ENCODE data around the gene FBXO38. TPM values are rescaled to one million over a fixed set of nuclear protein-coding genes. Genes with fewer than 3 reads are reported as not detected.
A peak's percentile ranks its signal among the peaks of the same experiment; 100 is the strongest.

FBXO38 gene
- total and polyA plus RNA-seq, 2 of the 13 experiments (the other 11 are each of a cell fraction or from before 2014, with no cell fraction given) = 24.8 to 35.9 TPM

DNA sequence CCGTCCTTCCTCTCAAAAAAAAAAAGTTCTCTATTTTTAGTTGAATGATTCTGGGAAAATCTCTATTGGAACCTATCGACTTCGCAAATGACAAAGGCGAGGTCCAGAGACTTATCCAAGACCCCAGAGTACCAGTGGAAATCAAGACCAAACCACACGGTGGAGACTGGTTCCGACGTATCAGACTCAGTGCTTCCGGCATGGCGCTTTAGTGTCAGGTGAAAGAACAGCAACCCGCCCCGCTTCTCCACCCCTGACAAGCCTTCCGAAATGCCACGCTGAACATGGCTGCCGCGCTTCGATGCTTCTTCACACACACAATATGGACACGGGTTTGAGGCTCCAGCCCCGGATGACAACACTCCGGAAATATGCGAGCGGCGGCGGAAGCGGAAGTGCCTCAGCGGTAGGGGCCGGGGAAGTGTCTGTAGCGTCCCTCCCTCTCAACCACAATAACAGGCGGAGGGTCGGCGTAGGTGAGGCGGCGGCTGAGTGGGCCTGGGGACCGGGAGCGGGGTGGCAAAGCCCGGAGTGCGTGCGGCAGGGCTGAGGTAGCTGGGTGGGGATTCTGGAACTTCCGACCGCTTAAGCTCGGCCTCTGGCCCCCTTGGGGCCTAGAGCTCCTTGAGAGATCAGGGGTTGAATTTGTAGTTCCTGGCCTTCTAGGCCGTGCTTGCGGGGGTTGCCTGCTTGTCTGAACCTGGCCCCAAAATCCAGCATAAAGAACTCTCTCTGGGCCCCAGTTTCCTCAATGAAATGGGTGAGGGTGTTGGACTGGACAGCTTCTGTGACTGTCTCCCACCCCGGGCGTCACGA, at the start of gene FBXO38 (continued):
- 0 out of 2 replicates have a peak, but pooled peaks have one; percentile 33 for TF ChIP-seq ZNF598 (CRISPR knock-in tag; IDR thresholded peaks at IDR 0.05; ENCODE audit: borderline replicate concordance)
- no peak; the same call in 1 of the 2 replicates for TF ChIP-seq ETV6 (CRISPR knock-in tag; conservative IDR thresholded peaks at IDR 0.05)
- peak; percentile 77 for TF ChIP-seq GATAD2A (CRISPR knock-in tag; IDR thresholded peaks at IDR 0.05)
- no peak for TF ChIP-seq ZBTB3 (CRISPR knock-in tag; IDR thresholded peaks at IDR 0.05; ENCODE audit: borderline replicate concordance, low read depth)
- TF ChIP-seq ZNF160 (CRISPR knock-in tag; IDR thresholded peaks at IDR 0.05) = peak; percentile 55; the same call in 1 of the 2 replicates
- no peak for TF ChIP-seq PPARG (CRISPR knock-in tag; conservative IDR thresholded peaks at IDR 0.05)
- peak; percentile 50 for TF ChIP-seq CEBPG (CRISPR knock-in tag; IDR thresholded peaks at IDR 0.05)
- peak; percentile 54; the same call in 1 of the 2 replicates for TF ChIP-seq ZSCAN21 (CRISPR knock-in tag; IDR thresholded peaks at IDR 0.05; ENCODE audit: borderline replicate concordance)
- TF ChIP-seq REPIN1 (CRISPR knock-in tag; IDR thresholded peaks at IDR 0.05; ENCODE audit: borderline replicate concordance, low read depth) = peak; percentile 96
- TF ChIP-seq, protein P1, sequence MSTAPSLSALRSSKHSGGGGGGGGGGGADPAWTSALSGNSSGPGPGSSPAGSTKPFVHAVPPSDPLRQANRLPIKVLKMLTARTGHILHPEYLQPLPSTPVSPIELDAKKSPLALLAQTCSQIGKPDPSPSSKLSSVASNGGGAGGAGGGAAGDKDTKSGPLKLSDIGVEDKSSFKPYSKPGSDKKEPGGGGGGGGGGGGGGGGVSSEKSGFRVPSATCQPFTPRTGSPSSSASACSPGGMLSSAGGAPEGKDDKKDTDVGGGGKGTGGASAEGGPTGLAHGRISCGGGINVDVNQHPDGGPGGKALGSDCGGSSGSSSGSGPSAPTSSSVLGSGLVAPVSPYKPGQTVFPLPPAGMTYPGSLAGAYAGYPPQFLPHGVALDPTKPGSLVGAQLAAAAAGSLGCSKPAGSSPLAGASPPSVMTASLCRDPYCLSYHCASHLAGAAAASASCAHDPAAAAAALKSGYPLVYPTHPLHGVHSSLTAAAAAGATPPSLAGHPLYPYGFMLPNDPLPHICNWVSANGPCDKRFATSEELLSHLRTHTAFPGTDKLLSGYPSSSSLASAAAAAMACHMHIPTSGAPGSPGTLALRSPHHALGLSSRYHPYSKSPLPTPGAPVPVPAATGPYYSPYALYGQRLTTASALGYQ (CRISPR knock-in tag; IDR thresholded peaks at IDR 0.05) = 0 out of 2 replicates have a peak, but pooled peaks have one; percentile 50
- TF ChIP-seq, protein P2, sequence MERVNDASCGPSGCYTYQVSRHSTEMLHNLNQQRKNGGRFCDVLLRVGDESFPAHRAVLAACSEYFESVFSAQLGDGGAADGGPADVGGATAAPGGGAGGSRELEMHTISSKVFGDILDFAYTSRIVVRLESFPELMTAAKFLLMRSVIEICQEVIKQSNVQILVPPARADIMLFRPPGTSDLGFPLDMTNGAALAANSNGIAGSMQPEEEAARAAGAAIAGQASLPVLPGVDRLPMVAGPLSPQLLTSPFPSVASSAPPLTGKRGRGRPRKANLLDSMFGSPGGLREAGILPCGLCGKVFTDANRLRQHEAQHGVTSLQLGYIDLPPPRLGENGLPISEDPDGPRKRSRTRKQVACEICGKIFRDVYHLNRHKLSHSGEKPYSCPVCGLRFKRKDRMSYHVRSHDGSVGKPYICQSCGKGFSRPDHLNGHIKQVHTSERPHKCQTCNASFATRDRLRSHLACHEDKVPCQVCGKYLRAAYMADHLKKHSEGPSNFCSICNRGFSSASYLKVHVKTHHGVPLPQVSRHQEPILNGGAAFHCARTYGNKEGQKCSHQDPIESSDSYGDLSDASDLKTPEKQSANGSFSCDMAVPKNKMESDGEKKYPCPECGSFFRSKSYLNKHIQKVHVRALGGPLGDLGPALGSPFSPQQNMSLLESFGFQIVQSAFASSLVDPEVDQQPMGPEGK (CRISPR knock-in tag; IDR thresholded peaks at IDR 0.05) = peak; percentile 76
- TF ChIP-seq, protein P3, sequence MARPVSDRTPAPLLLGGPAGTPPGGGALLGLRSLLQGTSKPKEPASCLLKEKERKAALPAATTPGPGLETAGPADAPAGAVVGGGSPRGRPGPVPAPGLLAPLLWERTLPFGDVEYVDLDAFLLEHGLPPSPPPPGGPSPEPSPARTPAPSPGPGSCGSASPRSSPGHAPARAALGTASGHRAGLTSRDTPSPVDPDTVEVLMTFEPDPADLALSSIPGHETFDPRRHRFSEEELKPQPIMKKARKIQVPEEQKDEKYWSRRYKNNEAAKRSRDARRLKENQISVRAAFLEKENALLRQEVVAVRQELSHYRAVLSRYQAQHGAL (CRISPR knock-in tag; IDR thresholded peaks at IDR 0.05; ENCODE audit: not compliant biosample characterization) = peak; percentile 59
- TF ChIP-seq, protein P4, sequence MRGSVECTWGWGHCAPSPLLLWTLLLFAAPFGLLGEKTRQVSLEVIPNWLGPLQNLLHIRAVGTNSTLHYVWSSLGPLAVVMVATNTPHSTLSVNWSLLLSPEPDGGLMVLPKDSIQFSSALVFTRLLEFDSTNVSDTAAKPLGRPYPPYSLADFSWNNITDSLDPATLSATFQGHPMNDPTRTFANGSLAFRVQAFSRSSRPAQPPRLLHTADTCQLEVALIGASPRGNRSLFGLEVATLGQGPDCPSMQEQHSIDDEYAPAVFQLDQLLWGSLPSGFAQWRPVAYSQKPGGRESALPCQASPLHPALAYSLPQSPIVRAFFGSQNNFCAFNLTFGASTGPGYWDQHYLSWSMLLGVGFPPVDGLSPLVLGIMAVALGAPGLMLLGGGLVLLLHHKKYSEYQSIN (CRISPR knock-in tag; IDR thresholded peaks at IDR 0.05; ENCODE audit: borderline replicate concordance) = no peak
- peak; percentile 27; the same call in 1 of the 2 replicates for TF ChIP-seq ZNF572 (CRISPR knock-in tag; IDR thresholded peaks at IDR 0.05)
- TF ChIP-seq, protein P5, sequence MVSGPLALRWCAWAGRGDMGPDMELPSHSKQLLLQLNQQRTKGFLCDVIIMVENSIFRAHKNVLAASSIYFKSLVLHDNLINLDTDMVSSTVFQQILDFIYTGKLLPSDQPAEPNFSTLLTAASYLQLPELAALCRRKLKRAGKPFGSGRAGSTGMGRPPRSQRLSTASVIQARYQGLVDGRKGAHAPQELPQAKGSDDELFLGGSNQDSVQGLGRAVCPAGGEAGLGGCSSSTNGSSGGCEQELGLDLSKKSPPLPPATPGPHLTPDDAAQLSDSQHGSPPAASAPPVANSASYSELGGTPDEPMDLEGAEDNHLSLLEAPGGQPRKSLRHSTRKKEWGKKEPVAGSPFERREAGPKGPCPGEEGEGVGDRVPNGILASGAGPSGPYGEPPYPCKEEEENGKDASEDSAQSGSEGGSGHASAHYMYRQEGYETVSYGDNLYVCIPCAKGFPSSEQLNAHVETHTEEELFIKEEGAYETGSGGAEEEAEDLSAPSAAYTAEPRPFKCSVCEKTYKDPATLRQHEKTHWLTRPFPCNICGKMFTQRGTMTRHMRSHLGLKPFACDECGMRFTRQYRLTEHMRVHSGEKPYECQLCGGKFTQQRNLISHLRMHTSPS (CRISPR knock-in tag; IDR thresholded peaks at IDR 0.05; ENCODE audit: low read depth) = no peak
- peak; percentile 44; the same call in 1 of the 2 replicates for TF ChIP-seq SMAD9 (CRISPR knock-in tag; IDR thresholded peaks at IDR 0.05)

Data from HepG2 (cell line).